Transverse colon (tissue), 4 donors: ENCODE data around the gene CDH22. TPM values are rescaled to one million over a fixed set of nuclear protein-coding genes. Genes with fewer than 3 reads are reported as not detected.

Experiments
- DNase-seq: peaks from one replicate; pipeline ENCODE4 v3.0.0-alpha.2; 2019
- H3K27ac ChIP-seq, 4 donors: fragments of 200-600 bp; sonication (generic); 2 replicates each; pipeline ENCODE4 v1.5.1; 2016 to 2018; ENCODE audit warnings: inconsistent platforms in 4 of 4
- H3K27me3 ChIP-seq: fragments of 200-600 bp; sonication (generic); 2 replicates; pipeline ENCODE4 v1.5.1; 2017; ENCODE audit warnings: inconsistent platforms
- H3K36me3 ChIP-seq, 4 donors: fragments of 200-600 bp; sonication (generic); 2 replicates each; pipeline ENCODE4 v1.5.1; 2017 to 2019; ENCODE audit warnings: inconsistent platforms in 4 of 4
- H3K4me1 ChIP-seq, 4 donors: fragments of 200-600 bp; sonication (generic); 2 replicates each; pipeline ENCODE4 v1.5.1; 2017 to 2020; ENCODE audit warnings: inconsistent platforms in 4 of 4
- H3K4me3 ChIP-seq, 4 donors: fragments of 200-600 bp; sonication (generic); 1 replicate in 1 of 4; 2 replicates in 3 of 4; pipeline versions ENCODE4 v1.5.1 to v1.6.1; 2017 to 2019; ENCODE audit warnings: inconsistent platforms in 4 of 4
- H3K9me3 ChIP-seq, 2 donors: fragments of 200-600 bp; sonication (generic); 2 replicates each; pipeline ENCODE4 v1.5.1; 2017 to 2019; ENCODE audit warnings: inconsistent platforms in 2 of 2
- EP300 ChIP-seq: sonication (generic); formaldehyde crosslinking; IDR thresholded peaks from one replicate; pipeline ENCODE4 v1.6.1; 2017; ENCODE audit warnings: antibody characterized with exemption, low read depth
- POLR2A ChIP-seq: fragments of 450-650 bp; IDR thresholded peaks from one replicate; pipeline ENCODE4 v1.6.1; 2016; ENCODE audit warnings: antibody characterized with exemption, mild to moderate bottlenecking, moderate library complexity
- POLR2AphosphoS5 ChIP-seq, 3 donors: sonication (generic); formaldehyde crosslinking; IDR thresholded peaks; one replicate each; pipeline ENCODE4 v1.6.1; 2016; ENCODE audit warnings: antibody characterized with exemption in 3 of 3
- WGBS, 2 donors: methylation state at CpG; one replicate each; pipeline ENCODE4 v1.1.5; 2018; ENCODE audit warnings: low coverage in 1 of 2; 5-methylcytosine and 5-hydroxymethylcytosine counted together
- in situ Hi-C, 4 donors: fragments of 200-750 bp; cut with MboI; loops; one replicate each; pipeline versions ENCODE4 v1.15.0 to v1.15.1; 2017; ENCODE audit warnings: low sequenced_read_pairs in 3 of 4, low pct_ligation_motif_present in 1 of 4, low pct_unique_long_range_greater_than_20kb in 1 of 4
- intact Hi-C: fragments of 100-400 bp; cut with DNase I; formaldehyde crosslinking; loops from one replicate; pipeline ENCODE4 v1.15.1; 2023; ENCODE audit warnings: low total_unique reads
- total RNA-seq, 4 donors: library from RNA; depleted of rRNA; stranded (reverse); fragments of >200 nt; gene quantifications; one replicate each; pipeline ENCODE4 v1.1.0, GENCODE V29; 2016
- TF ChIP-seq, protein P1 (sequence below), 5 experiments: fragments of 200-600 bp in 3 of 5; fragments of 450-650 bp in 2 of 5; sonication (generic) in 3 of 5; IDR thresholded peaks; 1 replicate in 2 of 5; 2 replicates in 3 of 5; pipeline ENCODE4 v1.5.1; 2016 to 2017; ENCODE audit warnings: antibody characterized with exemption in 5 of 5, inconsistent platforms in 3 of 5, mild to moderate bottlenecking in 2 of 5, moderate library complexity in 1 of 5

The CDH22 gene
- total RNA-seq, 4 donors from 2014 or later, result not detected

- TF ChIP-seq EP300, result no peak
- TF ChIP-seq POLR2A, result no peak
- TF ChIP-seq POLR2AphosphoS5 (IDR thresholded peaks at IDR 0.05), result no peak
- TF ChIP-seq, protein P1, sequence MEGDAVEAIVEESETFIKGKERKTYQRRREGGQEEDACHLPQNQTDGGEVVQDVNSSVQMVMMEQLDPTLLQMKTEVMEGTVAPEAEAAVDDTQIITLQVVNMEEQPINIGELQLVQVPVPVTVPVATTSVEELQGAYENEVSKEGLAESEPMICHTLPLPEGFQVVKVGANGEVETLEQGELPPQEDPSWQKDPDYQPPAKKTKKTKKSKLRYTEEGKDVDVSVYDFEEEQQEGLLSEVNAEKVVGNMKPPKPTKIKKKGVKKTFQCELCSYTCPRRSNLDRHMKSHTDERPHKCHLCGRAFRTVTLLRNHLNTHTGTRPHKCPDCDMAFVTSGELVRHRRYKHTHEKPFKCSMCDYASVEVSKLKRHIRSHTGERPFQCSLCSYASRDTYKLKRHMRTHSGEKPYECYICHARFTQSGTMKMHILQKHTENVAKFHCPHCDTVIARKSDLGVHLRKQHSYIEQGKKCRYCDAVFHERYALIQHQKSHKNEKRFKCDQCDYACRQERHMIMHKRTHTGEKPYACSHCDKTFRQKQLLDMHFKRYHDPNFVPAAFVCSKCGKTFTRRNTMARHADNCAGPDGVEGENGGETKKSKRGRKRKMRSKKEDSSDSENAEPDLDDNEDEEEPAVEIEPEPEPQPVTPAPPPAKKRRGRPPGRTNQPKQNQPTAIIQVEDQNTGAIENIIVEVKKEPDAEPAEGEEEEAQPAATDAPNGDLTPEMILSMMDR (IDR thresholded peaks at IDR 0.05), result no peak
- H3K27me3 ChIP-seq, result peaks cover 60% of the 10 kb centered on the region
- H3K9me3 ChIP-seq, result no peaks in the 10 kb centered on the region
- in situ Hi-C loops, result loop anchor here in 1 of 4 donors (10.0 kb wide), 1 partner anchor 157 kb away; no protein-coding TSS in a partner anchor
- 62% methylated on average over 5 of the region's 5 CpGs; no CpG with 5 or more reads in 1 of the 2 donors for WGBS, 2 donors
- intact Hi-C loops, result loop anchor here (5.0 kb wide), 1 partner anchor 150 kb away; no protein-coding TSS in a partner anchor
- DNase-seq, result no peak
- no peak overlapping the region for H3K4me3 ChIP-seq
- H3K4me1 ChIP-seq, result no peaks in the 10 kb centered on the region
- no peak overlapping the region for H3K27ac ChIP-seq
- H3K36me3 ChIP-seq, result no peaks in the 10 kb centered on the region
Observed at GRCh38 chr20:46171909-46172308, 136.4 kb downstream of the CDH22 start.

GRCh38 chr20:46171476-46171875, 136.8 kb downstream of the CDH22 start:
- in situ Hi-C loops (loop anchor here in 1 of 4 donors (10.0 kb wide), 1 partner anchor 157 kb away; no protein-coding TSS in a partner anchor), intact Hi-C loops (loop anchor here (5.0 kb wide), 1 partner anchor 149 kb away; no protein-coding TSS in a partner anchor)
- Histone ChIP-seq H3K4me1 (no peaks in the 10 kb centered on the region), H3K27ac (no peak overlapping the region), H3K9me3 (no peaks in the 10 kb centered on the region), H3K27me3 (peaks cover 60% of the 10 kb centered on the region), H3K4me3 (no peak overlapping the region), H3K36me3 (no peaks in the 10 kb centered on the region)
- 77 to 80% methylated on average over 2 of the region's 2 CpGs for WGBS, 2 donors
- TF ChIP-seq POLR2A (no peak), EP300 (no peak), POLR2AphosphoS5 (IDR thresholded peaks at IDR 0.05) (no peak)
- TF ChIP-seq, protein P1 (IDR thresholded peaks at IDR 0.05), result no peak
- no peak for DNase-seq

GRCh38 chr20:46169245-46170171, 138.8 kb downstream of the CDH22 start:
- no peak for TF ChIP-seq EP300
- no peak for TF ChIP-seq POLR2AphosphoS5 (IDR thresholded peaks at IDR 0.05)
- no peak for TF ChIP-seq POLR2A
- TF ChIP-seq, protein P1 (IDR thresholded peaks at IDR 0.05), result no peak
- Histone ChIP-seq H3K4me1 (no peaks in the 10 kb centered on the region), H3K27ac (no peak overlapping the region), H3K36me3 (no peaks in the 10 kb centered on the region), H3K4me3 (no peak overlapping the region), H3K27me3 (peaks cover 51% of the 10 kb centered on the region), H3K9me3 (no peaks in the 10 kb centered on the region)
- intact Hi-C loops (loop anchor here (5.0 kb wide), 1 partner anchor 147 kb away; no protein-coding TSS in a partner anchor), in situ Hi-C loops (loop anchor here in 2 of 4 donors (10.0 kb wide), 2 partner anchors 145 to 155 kb away; partner anchors contain the start of gene SLC12A5 (in 1 of the 2))
- no peak for DNase-seq
- WGBS, 2 donors, result 47 to 71% methylated on average over 2 to 13 of the region's 13 CpGs

DNA sequence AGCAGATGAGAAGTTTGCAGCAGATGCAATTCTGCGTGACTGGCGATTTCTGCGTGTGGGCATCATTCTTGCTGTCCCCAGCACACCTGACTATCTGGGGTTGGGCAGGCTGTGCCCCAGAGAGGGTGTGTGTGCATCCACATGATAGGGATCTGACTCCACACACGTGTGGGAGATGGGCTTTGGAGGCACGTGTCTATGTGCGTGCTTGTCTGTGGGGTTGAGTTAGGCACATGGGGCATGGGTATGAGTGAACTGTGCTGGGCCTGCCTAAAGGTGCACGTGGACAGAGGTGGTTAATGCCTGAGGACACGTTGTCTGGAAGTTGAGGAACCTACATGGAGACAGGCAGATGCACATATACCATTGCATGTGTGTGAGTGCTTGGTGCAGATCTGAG, 139.9 kb downstream of the CDH22 start:
- no peak overlapping the region for H3K27ac ChIP-seq
- no peak overlapping the region for H3K4me3 ChIP-seq
- in situ Hi-C loops (loop anchor here in 1 of 4 donors (10.0 kb wide), 1 partner anchor 144 kb away; the partner anchor contains the start of gene SLC12A5), intact Hi-C loops (no loop called here)
- WGBS, 2 donors, result 59% methylated on average over 8 of the region's 8 CpGs; no CpG with 5 or more reads in 1 of the 2 donors
- DNase-seq, result no peak
- H3K4me1 ChIP-seq, result no peaks in the 10 kb centered on the region
- H3K36me3 ChIP-seq, result no peaks in the 10 kb centered on the region
- no peaks in the 10 kb centered on the region for H3K9me3 ChIP-seq
- peaks cover 41% of the 10 kb centered on the region for H3K27me3 ChIP-seq
- TF ChIP-seq EP300, result no peak
- TF ChIP-seq POLR2AphosphoS5 (IDR thresholded peaks at IDR 0.05), result no peak
